ENCODE measurements around the gene CALD1. TPM values are rescaled to one million over a fixed set of nuclear protein-coding genes. Genes with fewer than 3 reads are reported as not detected.

The CALD1 gene
- total and polyA plus RNA-seq, 4 donors, result 48.0 to 226 (median 95.2) TPM

DNA sequence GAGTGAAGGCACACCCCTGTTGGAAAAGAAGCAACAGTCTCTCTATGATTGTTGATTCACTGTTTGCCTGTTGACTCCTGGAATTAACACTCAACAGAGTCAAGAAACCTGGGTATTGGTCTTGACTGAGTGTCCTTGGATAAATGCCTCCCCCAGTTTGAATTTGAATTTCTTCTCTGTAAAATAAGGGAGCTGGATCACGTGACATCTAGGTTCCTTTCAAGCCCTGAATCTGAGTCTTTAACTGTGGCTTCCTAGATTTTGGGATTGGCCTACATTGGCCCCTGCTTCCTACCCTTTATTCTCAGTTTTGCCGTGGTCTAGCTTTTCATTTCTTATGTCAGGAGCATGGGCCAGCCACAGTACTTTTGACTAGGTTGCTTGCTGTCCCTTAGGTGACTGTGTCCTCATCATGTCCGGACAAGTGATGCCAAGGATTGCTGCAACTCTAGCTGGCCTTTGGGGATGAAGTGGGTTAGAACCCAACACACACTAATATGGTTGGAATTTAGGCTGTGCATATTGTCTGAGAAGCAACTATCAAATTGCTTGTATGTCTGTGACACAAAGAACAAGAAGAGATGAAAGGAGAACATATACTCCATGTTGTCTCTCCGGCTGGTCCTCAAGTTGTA is 35.4 kb downstream of the CALD1 start:
- H3K4me3 ChIP-seq (ENCODE audit: low read depth in 1 of 3, low read length in 3 of 3), result no peak overlapping the region
- no peaks in the 10 kb centered on the region for H3K27me3 ChIP-seq (ENCODE audit: control insufficient read depth in 4 of 4, insufficient read depth in 4 of 4, low read length in 3 of 4)
- H3K9ac ChIP-seq (ENCODE audit: low read depth in 1 of 2, low read length in 2 of 2), result no peak overlapping the region
- WGBS, result 91% methylated on average over 4 of the region's 4 CpGs
- H3K4me1 ChIP-seq (ENCODE audit: control insufficient read depth in 4 of 4, insufficient read depth in 4 of 4, low read length in 3 of 4), result no peaks in the 10 kb centered on the region
- H3K36me3 ChIP-seq (ENCODE audit: control insufficient read depth in 4 of 4, insufficient read depth in 3 of 4, low read depth in 1 of 4, low read length in 3 of 4), result no peaks in the 10 kb centered on the region
- TF ChIP-seq RAD21 (IDR thresholded peaks at IDR 0.05) (no peak), TAF1 (conservative IDR thresholded peaks at IDR 0.05) (no peak), NR2F2 (IDR thresholded peaks at IDR 0.05) (no peak), EGR1 (IDR thresholded peaks at IDR 0.05; ENCODE audit: low read depth in 2 of 2) (no peak), SP1 (IDR thresholded peaks at IDR 0.05) (no peak)
- TF ChIP-seq, protein P1, sequence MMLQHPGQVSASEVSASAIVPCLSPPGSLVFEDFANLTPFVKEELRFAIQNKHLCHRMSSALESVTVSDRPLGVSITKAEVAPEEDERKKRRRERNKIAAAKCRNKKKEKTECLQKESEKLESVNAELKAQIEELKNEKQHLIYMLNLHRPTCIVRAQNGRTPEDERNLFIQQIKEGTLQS (IDR thresholded peaks at IDR 0.05), result no peak
- TF ChIP-seq, protein P2, sequence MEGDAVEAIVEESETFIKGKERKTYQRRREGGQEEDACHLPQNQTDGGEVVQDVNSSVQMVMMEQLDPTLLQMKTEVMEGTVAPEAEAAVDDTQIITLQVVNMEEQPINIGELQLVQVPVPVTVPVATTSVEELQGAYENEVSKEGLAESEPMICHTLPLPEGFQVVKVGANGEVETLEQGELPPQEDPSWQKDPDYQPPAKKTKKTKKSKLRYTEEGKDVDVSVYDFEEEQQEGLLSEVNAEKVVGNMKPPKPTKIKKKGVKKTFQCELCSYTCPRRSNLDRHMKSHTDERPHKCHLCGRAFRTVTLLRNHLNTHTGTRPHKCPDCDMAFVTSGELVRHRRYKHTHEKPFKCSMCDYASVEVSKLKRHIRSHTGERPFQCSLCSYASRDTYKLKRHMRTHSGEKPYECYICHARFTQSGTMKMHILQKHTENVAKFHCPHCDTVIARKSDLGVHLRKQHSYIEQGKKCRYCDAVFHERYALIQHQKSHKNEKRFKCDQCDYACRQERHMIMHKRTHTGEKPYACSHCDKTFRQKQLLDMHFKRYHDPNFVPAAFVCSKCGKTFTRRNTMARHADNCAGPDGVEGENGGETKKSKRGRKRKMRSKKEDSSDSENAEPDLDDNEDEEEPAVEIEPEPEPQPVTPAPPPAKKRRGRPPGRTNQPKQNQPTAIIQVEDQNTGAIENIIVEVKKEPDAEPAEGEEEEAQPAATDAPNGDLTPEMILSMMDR (IDR thresholded peaks at IDR 0.05; ENCODE audit: low read depth, low read length, missing input control), result no peak
- TF ChIP-seq, protein P3, sequence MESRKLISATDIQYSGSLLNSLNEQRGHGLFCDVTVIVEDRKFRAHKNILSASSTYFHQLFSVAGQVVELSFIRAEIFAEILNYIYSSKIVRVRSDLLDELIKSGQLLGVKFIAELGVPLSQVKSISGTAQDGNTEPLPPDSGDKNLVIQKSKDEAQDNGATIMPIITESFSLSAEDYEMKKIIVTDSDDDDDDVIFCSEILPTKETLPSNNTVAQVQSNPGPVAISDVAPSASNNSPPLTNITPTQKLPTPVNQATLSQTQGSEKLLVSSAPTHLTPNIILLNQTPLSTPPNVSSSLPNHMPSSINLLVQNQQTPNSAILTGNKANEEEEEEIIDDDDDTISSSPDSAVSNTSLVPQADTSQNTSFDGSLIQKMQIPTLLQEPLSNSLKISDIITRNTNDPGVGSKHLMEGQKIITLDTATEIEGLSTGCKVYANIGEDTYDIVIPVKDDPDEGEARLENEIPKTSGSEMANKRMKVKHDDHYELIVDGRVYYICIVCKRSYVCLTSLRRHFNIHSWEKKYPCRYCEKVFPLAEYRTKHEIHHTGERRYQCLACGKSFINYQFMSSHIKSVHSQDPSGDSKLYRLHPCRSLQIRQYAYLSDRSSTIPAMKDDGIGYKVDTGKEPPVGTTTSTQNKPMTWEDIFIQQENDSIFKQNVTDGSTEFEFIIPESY (IDR thresholded peaks at IDR 0.05), result no peak
- DNase-seq (ENCODE audit: low spot score), result no peak
- no peak overlapping the region for H3K27ac ChIP-seq (ENCODE audit: low read depth in 1 of 2, low read length in 2 of 2)
- no peaks in the 10 kb centered on the region for H3K9me3 ChIP-seq (ENCODE audit: control insufficient read depth in 4 of 4, low read length in 3 of 4)

DNA sequence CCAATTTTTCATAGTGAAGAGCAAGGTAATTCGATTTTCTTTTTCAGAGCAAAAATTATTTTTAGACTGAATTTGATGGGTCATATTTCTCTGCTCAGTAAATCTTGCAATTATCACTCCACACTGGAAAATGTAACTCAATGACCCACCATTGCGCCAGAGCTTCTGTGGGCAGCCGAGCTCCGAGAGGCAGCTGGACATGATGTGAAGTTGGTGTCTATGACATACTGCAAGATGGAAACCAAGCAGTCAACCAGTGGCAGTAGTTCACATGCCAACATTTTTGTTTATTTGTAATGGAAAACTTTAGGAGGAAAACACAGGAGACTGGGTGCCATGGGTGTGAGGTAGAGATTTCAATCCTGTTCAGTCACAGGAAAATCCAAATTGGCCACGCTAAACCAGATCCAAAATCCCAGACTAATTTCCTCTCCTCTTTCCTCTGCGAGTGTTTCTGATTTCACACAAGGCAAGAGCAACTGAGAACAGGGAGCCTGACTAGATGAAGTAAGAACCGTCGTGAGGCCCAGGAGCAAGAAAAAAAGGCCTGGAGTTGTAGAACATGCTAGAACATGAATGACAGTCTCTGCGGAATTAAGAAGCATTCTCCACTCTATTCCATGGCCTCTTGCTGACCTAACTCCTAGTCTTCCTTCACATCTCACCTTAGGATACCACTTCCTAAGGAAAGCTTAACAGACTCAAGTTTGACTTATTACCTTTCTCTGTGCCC is 39.3 kb downstream of the CALD1 start:
- Histone ChIP-seq H3K9ac (ENCODE audit: low read depth in 1 of 2, low read length in 2 of 2) (no peak overlapping the region), H3K27me3 (ENCODE audit: control insufficient read depth in 4 of 4, insufficient read depth in 4 of 4, low read length in 3 of 4) (no peaks in the 10 kb centered on the region), H3K27ac (ENCODE audit: low read depth in 1 of 2, low read length in 2 of 2) (no peak overlapping the region), H3K4me3 (ENCODE audit: low read depth in 1 of 3, low read length in 3 of 3) (no peak overlapping the region), H3K4me1 (ENCODE audit: control insufficient read depth in 4 of 4, insufficient read depth in 4 of 4, low read length in 3 of 4) (no peaks in the 10 kb centered on the region), H3K9me3 (ENCODE audit: control insufficient read depth in 4 of 4, low read length in 3 of 4) (no peaks in the 10 kb centered on the region), H3K36me3 (ENCODE audit: control insufficient read depth in 4 of 4, insufficient read depth in 3 of 4, low read depth in 1 of 4, low read length in 3 of 4) (no peaks in the 10 kb centered on the region)
- no peak for DNase-seq (ENCODE audit: low spot score)
- TF ChIP-seq SP1 (IDR thresholded peaks at IDR 0.05), result no peak
- TF ChIP-seq GABPA (IDR thresholded peaks at IDR 0.05 in 1 of 2, conservative IDR thresholded peaks at IDR 0.05 in 1 of 2), result no peak
- WGBS, result 91% methylated on average over 9 of the region's 9 CpGs

DNA sequence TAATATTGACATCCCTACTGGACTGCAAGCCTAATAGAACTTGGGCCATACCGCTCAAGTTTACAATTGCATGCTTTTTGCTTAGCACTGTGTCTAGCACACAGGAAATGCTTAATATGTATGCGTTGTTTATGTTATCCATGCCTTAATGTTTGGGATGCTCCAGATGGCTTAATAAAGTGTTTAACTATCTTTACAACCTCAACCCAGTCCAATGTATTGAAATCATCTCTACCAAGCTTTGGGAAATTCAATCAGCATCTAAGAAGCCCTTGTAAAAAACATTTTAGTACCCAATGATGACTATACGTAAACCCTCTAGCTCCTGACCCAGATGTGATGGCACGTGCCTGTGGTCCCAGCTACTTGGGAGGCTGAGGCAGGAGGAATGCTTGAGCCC is 40.0 kb downstream of the CALD1 start:
- no peaks in the 10 kb centered on the region for H3K27me3 ChIP-seq (ENCODE audit: control insufficient read depth in 4 of 4, insufficient read depth in 4 of 4, low read length in 3 of 4)
- no peaks in the 10 kb centered on the region for H3K36me3 ChIP-seq (ENCODE audit: control insufficient read depth in 4 of 4, insufficient read depth in 3 of 4, low read depth in 1 of 4, low read length in 3 of 4)
- DNase-seq (ENCODE audit: low spot score), result no peak
- no peak overlapping the region for H3K27ac ChIP-seq (ENCODE audit: low read depth in 1 of 2, low read length in 2 of 2)
- no peak for TF ChIP-seq SP1 (IDR thresholded peaks at IDR 0.05)
- no peak for TF ChIP-seq YY1 (IDR thresholded peaks at IDR 0.05)
- no peak for TF ChIP-seq HNF4G (IDR thresholded peaks at IDR 0.05)
- TF ChIP-seq, protein P4, sequence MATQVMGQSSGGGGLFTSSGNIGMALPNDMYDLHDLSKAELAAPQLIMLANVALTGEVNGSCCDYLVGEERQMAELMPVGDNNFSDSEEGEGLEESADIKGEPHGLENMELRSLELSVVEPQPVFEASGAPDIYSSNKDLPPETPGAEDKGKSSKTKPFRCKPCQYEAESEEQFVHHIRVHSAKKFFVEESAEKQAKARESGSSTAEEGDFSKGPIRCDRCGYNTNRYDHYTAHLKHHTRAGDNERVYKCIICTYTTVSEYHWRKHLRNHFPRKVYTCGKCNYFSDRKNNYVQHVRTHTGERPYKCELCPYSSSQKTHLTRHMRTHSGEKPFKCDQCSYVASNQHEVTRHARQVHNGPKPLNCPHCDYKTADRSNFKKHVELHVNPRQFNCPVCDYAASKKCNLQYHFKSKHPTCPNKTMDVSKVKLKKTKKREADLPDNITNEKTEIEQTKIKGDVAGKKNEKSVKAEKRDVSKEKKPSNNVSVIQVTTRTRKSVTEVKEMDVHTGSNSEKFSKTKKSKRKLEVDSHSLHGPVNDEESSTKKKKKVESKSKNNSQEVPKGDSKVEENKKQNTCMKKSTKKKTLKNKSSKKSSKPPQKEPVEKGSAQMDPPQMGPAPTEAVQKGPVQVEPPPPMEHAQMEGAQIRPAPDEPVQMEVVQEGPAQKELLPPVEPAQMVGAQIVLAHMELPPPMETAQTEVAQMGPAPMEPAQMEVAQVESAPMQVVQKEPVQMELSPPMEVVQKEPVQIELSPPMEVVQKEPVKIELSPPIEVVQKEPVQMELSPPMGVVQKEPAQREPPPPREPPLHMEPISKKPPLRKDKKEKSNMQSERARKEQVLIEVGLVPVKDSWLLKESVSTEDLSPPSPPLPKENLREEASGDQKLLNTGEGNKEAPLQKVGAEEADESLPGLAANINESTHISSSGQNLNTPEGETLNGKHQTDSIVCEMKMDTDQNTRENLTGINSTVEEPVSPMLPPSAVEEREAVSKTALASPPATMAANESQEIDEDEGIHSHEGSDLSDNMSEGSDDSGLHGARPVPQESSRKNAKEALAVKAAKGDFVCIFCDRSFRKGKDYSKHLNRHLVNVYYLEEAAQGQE (IDR thresholded peaks at IDR 0.05), result no peak
- TF ChIP-seq RAD21 (IDR thresholded peaks at IDR 0.05), result no peak
- TF ChIP-seq, protein P2 (IDR thresholded peaks at IDR 0.05; ENCODE audit: low read depth, low read length, missing input control), result no peak
- TF ChIP-seq, protein P5, sequence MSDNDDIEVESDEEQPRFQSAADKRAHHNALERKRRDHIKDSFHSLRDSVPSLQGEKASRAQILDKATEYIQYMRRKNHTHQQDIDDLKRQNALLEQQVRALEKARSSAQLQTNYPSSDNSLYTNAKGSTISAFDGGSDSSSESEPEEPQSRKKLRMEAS (IDR thresholded peaks at IDR 0.05), result no peak
- no peak for TF ChIP-seq EGR1 (IDR thresholded peaks at IDR 0.05; ENCODE audit: low read depth in 2 of 2)
- TF ChIP-seq JUND (IDR thresholded peaks at IDR 0.05), result no peak
- TF ChIP-seq FOXA2 (IDR thresholded peaks at IDR 0.05), result no peak
- H3K4me3 ChIP-seq (ENCODE audit: low read depth in 1 of 3, low read length in 3 of 3), result no peak overlapping the region
- no peaks in the 10 kb centered on the region for H3K9me3 ChIP-seq (ENCODE audit: control insufficient read depth in 4 of 4, low read length in 3 of 4)
- no peak overlapping the region for H3K9ac ChIP-seq (ENCODE audit: low read depth in 1 of 2, low read length in 2 of 2)
- H3K4me1 ChIP-seq (ENCODE audit: control insufficient read depth in 4 of 4, insufficient read depth in 4 of 4, low read length in 3 of 4), result no peaks in the 10 kb centered on the region
- 93% methylated on average over 4 of the region's 4 CpGs for WGBS
